Raji (cell line): ENCODE results near the gene FHIT.

Experiments
- POLR2A ChIP-seq: IDR thresholded peaks from 2 replicates; pipeline ENCODE4 v1.6.1; 2011; ENCODE audit warnings: low read depth, low read length, control low read depth; ENCODE audit not compliant: insufficient read depth

Gene FHIT

GRCh38 chr3:61018807-61019206, 232.4 kb downstream of the FHIT start:
- TF ChIP-seq POLR2A = no peak

DNA sequence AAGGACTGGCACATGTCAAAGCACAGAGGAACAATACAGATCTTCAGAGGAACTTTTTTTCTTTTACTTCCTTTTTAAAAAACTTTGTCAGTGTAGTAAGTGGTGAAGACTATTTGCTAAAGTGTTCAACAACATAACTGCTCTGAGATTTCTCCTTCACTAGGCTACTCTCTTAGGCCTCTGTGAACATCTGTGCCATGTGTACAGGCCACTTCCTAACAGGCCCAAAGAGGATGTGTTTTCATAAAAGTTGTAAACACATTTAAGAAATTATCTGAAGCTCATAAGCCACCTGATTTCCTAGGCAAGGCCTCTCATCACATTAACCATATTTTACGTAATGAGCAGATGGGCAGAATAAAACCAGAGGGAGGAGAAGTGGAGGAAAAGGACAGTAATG, 235.4 kb downstream of the FHIT start:
- TF ChIP-seq POLR2A = no peak

- TF ChIP-seq POLR2A = no peak
Measured at GRCh38 chr3:61015408-61015807, 235.8 kb downstream of the FHIT start.

GRCh38 chr3:61008998-61009380, 242.3 kb downstream of the FHIT start:
- TF ChIP-seq POLR2A = no peak

GRCh38 chr3:61008153-61008997, 242.9 kb downstream of the FHIT start:
- no peak for TF ChIP-seq POLR2A

DNA sequence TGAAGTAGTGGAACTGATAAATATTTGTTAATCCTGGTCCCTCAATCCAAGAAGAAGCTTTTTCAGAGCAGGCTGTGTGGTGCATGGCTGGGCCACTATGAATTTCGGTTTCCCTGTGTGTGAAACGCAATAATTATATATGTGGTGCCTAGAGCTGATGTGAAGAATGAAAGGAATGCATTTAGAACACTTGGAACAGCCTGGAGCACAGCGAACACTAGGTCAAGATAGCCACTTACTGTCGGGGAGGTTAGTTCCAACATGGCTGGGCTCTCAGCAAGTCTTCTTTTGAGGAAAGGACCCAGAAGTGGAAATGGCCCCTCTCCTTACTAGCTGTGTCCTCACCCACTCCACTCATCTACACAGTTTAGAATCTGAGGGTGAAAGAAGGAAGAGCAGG, 245.7 kb downstream of the FHIT start:
- no peak for TF ChIP-seq POLR2A

DNA sequence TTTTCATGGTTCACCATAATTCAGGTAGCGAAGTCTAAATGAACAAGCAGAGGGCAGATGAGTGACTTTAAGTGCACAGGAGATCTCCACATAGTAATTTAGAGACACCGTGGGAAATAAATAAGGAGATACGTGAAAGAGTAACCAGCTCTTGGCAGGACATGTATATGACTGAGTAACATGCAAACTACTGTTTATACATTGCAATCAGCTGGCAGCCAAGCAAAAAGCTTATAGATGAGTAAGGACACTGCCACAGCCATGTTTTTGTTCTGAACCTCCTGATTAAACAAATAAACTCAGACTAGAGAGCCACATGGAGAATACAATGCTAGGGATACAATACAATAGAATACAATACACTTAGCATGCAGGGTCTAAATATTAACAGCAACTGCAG, 252.4 kb downstream of the FHIT start:
- no peak for TF ChIP-seq POLR2A

DNA sequence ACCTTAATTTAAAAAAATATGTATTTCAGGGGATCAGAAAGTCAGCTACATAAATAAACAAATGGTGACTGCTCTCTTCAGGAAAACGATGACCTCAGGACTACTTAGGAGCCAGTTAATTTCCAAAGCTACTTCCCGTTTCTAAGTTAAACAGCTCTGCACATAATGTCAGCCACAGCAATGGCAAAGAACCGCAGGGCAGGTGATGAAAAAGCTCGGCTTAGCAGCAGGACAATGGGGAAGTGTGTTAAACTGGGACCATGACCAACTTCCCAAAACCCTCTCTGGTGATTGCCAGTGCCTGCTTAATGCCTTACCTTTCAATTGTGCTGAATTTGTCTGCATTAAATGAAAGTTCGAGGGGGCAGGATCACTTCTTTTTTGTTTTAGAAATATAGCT, 258.9 kb downstream of the FHIT start:
- TF ChIP-seq POLR2A = no peak

DNA sequence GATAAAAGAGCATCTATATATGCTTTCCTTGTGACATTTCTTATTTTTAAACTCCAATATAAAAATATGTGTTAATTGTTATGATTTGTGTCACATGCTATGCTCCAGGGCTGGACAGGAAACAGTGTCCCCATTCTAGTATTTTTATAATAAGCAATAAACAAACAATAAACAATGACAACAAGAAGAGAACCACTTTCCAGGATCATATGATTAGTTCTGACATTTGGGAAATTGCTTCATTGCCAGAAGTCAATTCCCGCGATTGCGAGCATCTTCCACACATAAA, 260.9 kb downstream of the FHIT start:
- no peak for TF ChIP-seq POLR2A

GRCh38 chr3:60989626-60990441, 261.4 kb downstream of the FHIT start:
- no peak for TF ChIP-seq POLR2A

- TF ChIP-seq POLR2A = no peak
Measured at GRCh38 chr3:60986552-60986951, 264.7 kb downstream of the FHIT start.

DNA sequence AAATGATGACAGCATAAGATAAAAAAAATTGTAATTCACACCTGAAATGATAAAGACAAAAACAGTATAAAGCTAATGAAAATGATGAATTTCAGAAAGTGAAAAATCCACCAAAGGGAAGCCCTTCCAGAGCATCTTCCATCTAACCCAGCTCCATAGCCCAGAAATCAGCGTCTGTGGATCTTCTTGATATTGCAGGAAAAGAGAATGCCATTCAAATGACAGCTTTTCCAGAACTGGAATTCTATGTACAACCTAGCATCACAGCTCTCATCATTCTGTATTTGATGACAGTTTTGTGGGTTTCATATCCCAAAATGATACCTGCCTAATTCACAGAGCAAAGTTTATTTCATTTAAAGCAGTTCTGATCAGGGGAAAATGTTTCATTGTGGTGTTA, 267.3 kb downstream of the FHIT start:
- TF ChIP-seq POLR2A = no peak

DNA sequence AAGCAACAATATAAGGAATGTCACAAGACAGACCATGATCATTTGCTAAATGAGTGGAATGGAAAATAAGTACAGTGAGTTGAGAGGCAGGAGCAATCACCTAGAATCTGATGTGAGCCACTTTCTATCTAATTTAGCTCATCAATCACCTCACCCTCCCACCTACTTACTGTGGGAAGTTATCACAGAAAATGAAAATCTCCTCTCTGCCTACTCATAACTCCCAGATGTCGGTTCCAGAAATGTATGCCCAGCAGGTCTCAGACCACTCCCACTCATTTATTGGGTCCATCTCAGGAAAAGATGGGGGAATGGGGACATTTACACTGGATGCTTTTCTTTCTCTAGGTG, 270.9 kb downstream of the FHIT start:
- TF ChIP-seq POLR2A = no peak

GRCh38 chr3:60979461-60980341, 271.6 kb downstream of the FHIT start:
- no peak for TF ChIP-seq POLR2A

DNA sequence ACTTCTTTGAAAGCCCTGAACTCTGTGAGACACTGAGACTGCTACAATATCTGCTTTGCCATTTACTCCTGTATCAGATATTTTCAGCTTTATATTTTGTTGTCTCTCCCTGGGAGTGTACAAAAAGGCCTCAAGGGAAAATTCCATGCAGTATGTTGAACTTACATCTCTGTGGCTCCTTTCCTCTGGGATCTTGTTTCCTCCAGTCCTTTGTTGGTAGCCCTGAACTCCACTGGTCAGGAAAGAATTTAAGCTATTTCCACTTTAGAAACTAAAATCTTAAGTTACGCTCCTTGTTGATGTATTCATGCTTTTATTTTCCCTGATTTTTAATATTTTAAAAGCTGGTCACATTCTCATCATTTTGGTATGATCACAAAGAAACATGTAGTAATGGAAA, 277.9 kb downstream of the FHIT start:
- TF ChIP-seq POLR2A = no peak

- no peak for TF ChIP-seq POLR2A
Measured at GRCh38 chr3:60972599-60972998, 278.7 kb downstream of the FHIT start.

GRCh38 chr3:60970850-60971249, 280.4 kb downstream of the FHIT start:
- no peak for TF ChIP-seq POLR2A
